NB4 (cell line): ENCODE measurements around the gene CSF1R.

Experiments used
- CTCF ChIP-seq: IDR thresholded peaks from one replicate; pipeline ENCODE4 v1.5.1; 2012; ENCODE audit warnings: low read depth, low read length
- MAX ChIP-seq: IDR thresholded peaks from 2 replicates; pipeline ENCODE4 v1.6.1; 2011; ENCODE audit warnings: low read depth, low read length

GRCh38 chr5:150026682-150027172 lies 59.6 kb downstream of the CSF1R start:
- TF ChIP-seq CTCF (no peak), MAX (no peak)
